PC-3 (cell line): ENCODE results near the gene RIC1. TPM values are rescaled to one million over a fixed set of nuclear protein-coding genes. Genes with fewer than 3 reads are reported as not detected.

ENCODE experiments used
- ATAC-seq: fragments of 200-7000 bp; cut with Tn5 transposase; 2 replicates; pipeline ENCODE4 v1.9.1; 2020; ENCODE audit warnings: mild to moderate bottlenecking, moderate library complexity
- BruUV-seq: library from RNA; stranded (reverse); fragments of 400-500 nt; replicated peaks from 2 replicates; lab custom pipeline; 2021; lab: Mats Ljungman, UMichigan
- CTCF ChIA-PET: fragments of 300-600 bp; sonication (Branson Sonifier 250); formaldehyde crosslinking; loops from one replicate; lab custom pipeline; 2022; ENCODE audit warnings: antibody characterized with exemption; lab: Charles Lee
- POLR2A ChIA-PET: fragments of 300-600 bp; sonication (Branson Sonifier 250); formaldehyde crosslinking; loops from one replicate; lab custom pipeline; 2022; ENCODE audit warnings: antibody characterized with exemption; ENCODE audit not compliant: unreplicated experiment; lab: Charles Lee
- DNase-seq: peaks from one replicate; pipeline ENCODE4 v3.0.0-alpha.2; 2015
- H2AFZ ChIP-seq: fragments of 300-600 bp; sonication (generic); 2 replicates; pipeline ENCODE4 v1.6.0; 2016; ENCODE audit warnings: antibody characterized with exemption, low read length
- H3F3A ChIP-seq: fragments of 300-600 bp; sonication (generic); one replicate; pipeline ENCODE4 v1.6.0; 2017; ENCODE audit warnings: antibody characterized with exemption, low read length, control low read depth, mild to moderate bottlenecking; ENCODE audit not compliant: unreplicated experiment
- H3K27ac ChIP-seq: fragments of 300-600 bp; sonication (generic); 2 replicates; pipeline ENCODE4 v1.5.1; 2016; ENCODE audit warnings: mild to moderate bottlenecking, low read length
- H3K27me3 ChIP-seq: fragments of 300-600 bp; sonication (generic); 2 replicates; pipeline ENCODE4 v1.6.1; 2016; ENCODE audit warnings: low read length, mixed read lengths
- H3K36me3 ChIP-seq: fragments of 300-600 bp; sonication (generic); 2 replicates; pipeline ENCODE4 v1.6.1; 2016; ENCODE audit warnings: low read depth, mixed run types, low read length, mixed read lengths
- H3K4me1 ChIP-seq: fragments of 300-600 bp; sonication (generic); 2 replicates; pipeline ENCODE4 v1.5.1; 2016; ENCODE audit warnings: low read length; ENCODE audit not compliant: insufficient read depth
- H3K4me2 ChIP-seq: fragments of 300-600 bp; sonication (generic); 2 replicates; pipeline ENCODE4 v1.6.0; 2016; ENCODE audit warnings: low read length
- H3K4me3 ChIP-seq: fragments of 300-600 bp; sonication (generic); 2 replicates; pipeline ENCODE4 v1.5.1; 2016; ENCODE audit warnings: mild to moderate bottlenecking, low read length, mixed read lengths
- H3K79me2 ChIP-seq: fragments of 300-600 bp; sonication (generic); 2 replicates; pipeline ENCODE4 v1.6.1; 2017; ENCODE audit warnings: low read length, mixed read lengths
- H3K9ac ChIP-seq: fragments of 300-600 bp; sonication (generic); 2 replicates; pipeline ENCODE4 v1.6.0; 2016; ENCODE audit warnings: mild to moderate bottlenecking, low read length
- H3K9me2 ChIP-seq: fragments of 300-600 bp; sonication (generic); replicated peaks from 2 replicates; pipeline ENCODE4 v1.6.1; 2016; ENCODE audit warnings: mixed run types, low read length, mixed read lengths
- H3K9me3 ChIP-seq: fragments of 300-600 bp; sonication (generic); 2 replicates; pipeline ENCODE4 v1.6.1; 2016; ENCODE audit warnings: low read length, mixed read lengths
- H4K20me1 ChIP-seq: fragments of 300-600 bp; sonication (generic); 2 replicates; pipeline ENCODE4 v1.6.1; 2016; ENCODE audit warnings: low read length, mixed read lengths
- CTCF ChIP-seq: fragments of 300-600 bp; sonication (generic); conservative IDR thresholded peaks from 2 replicates; pipeline ENCODE4 v1.5.1; 2017; ENCODE audit warnings: antibody characterized with exemption, low read depth, mild to moderate bottlenecking, low read length
- EZH2 ChIP-seq: fragments of 300-600 bp; sonication (generic); IDR thresholded peaks from one replicate; pipeline ENCODE4 v1.6.1; 2017; ENCODE audit warnings: antibody characterized with exemption, mild to moderate bottlenecking, low read length; ENCODE audit not compliant: unreplicated experiment
- EZH2phosphoT487 ChIP-seq: fragments of 300-600 bp; sonication (generic); IDR thresholded peaks from 2 replicates; pipeline ENCODE4 v1.6.1; 2018; ENCODE audit warnings: mild to moderate bottlenecking, antibody characterized with exemption, low read length, borderline replicate concordance
- intact Hi-C: fragments of 100-400 bp; cut with micrococcal nuclease; formaldehyde crosslinking; loops from 2 replicates; pipeline ENCODE4 v1.9.0; 2023
- total RNA-seq: library from RNA; depleted of rRNA; stranded (reverse); fragments of >200 nt; gene quantifications from 2 replicates; pipeline ENCODE4 v1.2.3, GENCODE V29; 2014

Gene RIC1
- total RNA-seq, 1 experiment from 2014 or later: 16.0 TPM

- no peaks in the 10 kb centered on the region for H3K79me2 ChIP-seq
- BruUV-seq: no TSS peak
- H3K27me3 ChIP-seq: no peaks in the 10 kb centered on the region
- intact Hi-C loops: no loop called here
- H3K4me1 ChIP-seq: no peaks in the 10 kb centered on the region
- ChIA-PET CTCF (no interaction called here), POLR2A (interaction anchor here (0.5 kb wide), 1 partner anchor 757 kb away, joined by 3 read pairs; no protein-coding TSS in a partner anchor)
- H3F3A ChIP-seq: no peaks in the 10 kb centered on the region
- no peak overlapping the region for H3K4me2 ChIP-seq
- no peak overlapping the region for H3K9ac ChIP-seq
- H3K9me3 ChIP-seq: no peaks in the 10 kb centered on the region
- peaks cover 3% of the 10 kb centered on the region; the same call in 1 of the 2 replicates for H3K36me3 ChIP-seq
- H3K9me2 ChIP-seq: no peaks in the 10 kb centered on the region
- no peak for DNase-seq
- H4K20me1 ChIP-seq: no peaks in the 10 kb centered on the region
- H3K27ac ChIP-seq: no peak overlapping the region
- H2AFZ ChIP-seq: no peak overlapping the region
- no peak overlapping the region for H3K4me3 ChIP-seq
- TF ChIP-seq CTCF (no peak), EZH2 (no peak)
- ATAC-seq: no peak
Measured at GRCh38 chr9:5736563-5737346, 107.8 kb downstream of the RIC1 start.

- intact Hi-C loops: no loop called here
- BruUV-seq: no TSS peak
- ATAC-seq (no peak), DNase-seq (no peak)
- Histone ChIP-seq H3K4me2 (no peak overlapping the region), H3K9ac (no peak overlapping the region), H3K4me1 (no peaks in the 10 kb centered on the region), H3K9me3 (no peaks in the 10 kb centered on the region), H3F3A (no peaks in the 10 kb centered on the region), H3K79me2 (no peaks in the 10 kb centered on the region), H3K4me3 (no peak overlapping the region), H3K27ac (no peak overlapping the region), H2AFZ (no peak overlapping the region), H3K36me3 (peaks cover 3% of the 10 kb centered on the region; the same call in 1 of the 2 replicates), H4K20me1 (no peaks in the 10 kb centered on the region), H3K9me2 (no peaks in the 10 kb centered on the region), H3K27me3 (no peaks in the 10 kb centered on the region)
- no peak for TF ChIP-seq CTCF
- TF ChIP-seq EZH2phosphoT487: no peak
- TF ChIP-seq EZH2: no peak
- CTCF ChIA-PET: no interaction called here
- POLR2A ChIA-PET: no interaction called here
Measured at GRCh38 chr9:5743109-5743508, 114.2 kb downstream of the RIC1 start.

- Histone ChIP-seq H3K4me1 (no peaks in the 10 kb centered on the region), H4K20me1 (no peaks in the 10 kb centered on the region), H3K79me2 (no peaks in the 10 kb centered on the region), H3K9ac (no peak overlapping the region), H3K36me3 (peaks cover 4% of the 10 kb centered on the region; the same call in 1 of the 2 replicates), H3K9me2 (no peaks in the 10 kb centered on the region), H3K27me3 (no peaks in the 10 kb centered on the region), H3K9me3 (no peaks in the 10 kb centered on the region), H2AFZ (no peak overlapping the region), H3F3A (no peaks in the 10 kb centered on the region), H3K4me2 (no peak overlapping the region), H3K27ac (no peak overlapping the region), H3K4me3 (no peak overlapping the region)
- TF ChIP-seq EZH2phosphoT487 (no peak), CTCF (no peak), EZH2 (no peak)
- intact Hi-C loops: no loop called here
- DNase-seq: no peak
- BruUV-seq: no TSS peak
- ChIA-PET POLR2A (no interaction called here), CTCF (no interaction called here)
- no peak for ATAC-seq
Measured at GRCh38 chr9:5748438-5748837, 119.5 kb downstream of the RIC1 start.
